Myocyte (in vitro differentiated cells): Measurements from ENCODE around the gene DMP1. TPM values are rescaled to one million over a fixed set of nuclear protein-coding genes. Genes with fewer than 3 reads are reported as not detected.

ENCODE experiments used
- DNase-seq: peaks from one replicate; pipeline ENCODE4 v3.0.0-alpha.2; 2012; ENCODE audit warnings: low read depth
- polyA plus RNA-seq: library from polyadenylated mRNA; unstranded; fragments of >200 nt; gene quantifications from one replicate; pipeline ENCODE4 v1.2.1, GENCODE V29; 2012; ENCODE audit warnings: missing spikeins
- total RNA-seq: library from RNA; depleted of rRNA; stranded (reverse); fragments of >200 nt; gene quantifications from 2 replicates; pipeline ENCODE4 v1.2.3, GENCODE V29; 2014

The DMP1 gene
- 0.08 TPM in 1 of 2 replicates, not detected in the other for total RNA-seq
- not detected for polyA plus RNA-seq

GRCh38 chr4:87649980-87650379 lies at the start of gene DMP1:
TSS of gene DMP1 (plus strand) at chr4:87650280. CDS start at chr4:87656493, 6,213 bp downstream.
- DNase-seq, result no peak

GRCh38 chr4:87601361-87601760 lies 48.7 kb upstream of the DMP1 start:
- DNase-seq, result no peak

GRCh38 chr4:87608229-87608628 lies 41.9 kb upstream of the DMP1 start, which contains the start of gene DSPP:
TSS of gene DSPP (plus strand) at chr4:87608529. CDS start at chr4:87610909, 2,380 bp downstream.
- no peak for DNase-seq

GRCh38 chr4:87614292-87614890 lies 35.7 kb upstream of the DMP1 start:
- DNase-seq, result no peak

GRCh38 chr4:87616268-87616667 lies 33.8 kb upstream of the DMP1 start:
- DNase-seq, result no peak

- no peak for DNase-seq
Observed at GRCh38 chr4:87620086-87620485, 30.0 kb upstream of the DMP1 start.

- DNase-seq, result no peak
Observed at GRCh38 chr4:87620491-87620890, 29.6 kb upstream of the DMP1 start.

GRCh38 chr4:87622303-87622702 lies 27.8 kb upstream of the DMP1 start:
- peak; percentile 3 for DNase-seq

- DNase-seq, result no peak
Observed at GRCh38 chr4:87624698-87625097, 25.4 kb upstream of the DMP1 start.

GRCh38 chr4:87631668-87632067 lies 18.4 kb upstream of the DMP1 start:
- no peak for DNase-seq

GRCh38 chr4:87632469-87632868 lies 17.6 kb upstream of the DMP1 start:
- DNase-seq, result peak; percentile 3

GRCh38 chr4:87633243-87633642 lies 16.8 kb upstream of the DMP1 start:
- DNase-seq, result peak; percentile 50

GRCh38 chr4:87644286-87644685 lies 5.8 kb upstream of the DMP1 start:
- no peak for DNase-seq

- DNase-seq, result no peak
Observed at GRCh38 chr4:87650938-87651337, 858 bp downstream of the DMP1 start.

GRCh38 chr4:87651941-87652340 lies 1.9 kb downstream of the DMP1 start:
- no peak for DNase-seq

- DNase-seq, result no peak
Observed at GRCh38 chr4:87654487-87655044, 4.5 kb downstream of the DMP1 start.

- DNase-seq, result peak; percentile 22
Observed at GRCh38 chr4:87657525-87657924, 7.4 kb downstream of the DMP1 start.

- no peak for DNase-seq
Observed at GRCh38 chr4:87659247-87659931, 9.3 kb downstream of the DMP1 start.

GRCh38 chr4:87662871-87663270 lies 12.8 kb downstream of the DMP1 start:
- DNase-seq, result no peak

GRCh38 chr4:87669373-87669772 lies 19.3 kb downstream of the DMP1 start:
- peak; percentile 4 for DNase-seq

- no peak for DNase-seq
Observed at GRCh38 chr4:87677731-87678130, 27.7 kb downstream of the DMP1 start.

- DNase-seq, result peak; percentile 69
Observed at GRCh38 chr4:87679449-87680169, 29.5 kb downstream of the DMP1 start.
